SK-N-SH treated with all-trans-retinoic acid at 6 μM for 48 hours (cell line): ENCODE measurements around the gene MEIS1.

Source experiments
- BACH2 ChIP-seq: fragments of 250-450 bp; sonication (Bioruptor Pico); IDR thresholded peaks from 2 replicates; pipeline ENCODE4 v1.9.0; 2021; ENCODE audit warnings: mild to moderate bottlenecking, borderline replicate concordance
- ZC3H10 ChIP-seq: fragments of 250-450 bp; sonication (Bioruptor Pico); IDR thresholded peaks from 2 replicates; pipeline ENCODE4 v1.5.1; 2021; ENCODE audit warnings: mild to moderate bottlenecking, moderate library complexity
- ZFP3 ChIP-seq: fragments of 250-450 bp; sonication (Bioruptor Pico); IDR thresholded peaks from 2 replicates; pipeline ENCODE4 v1.5.0; 2020; ENCODE audit warnings: mild to moderate bottlenecking, moderate library complexity
- ZFP30 ChIP-seq: fragments of 450-650 bp; formaldehyde crosslinking; IDR thresholded peaks from 2 replicates; pipeline ENCODE4 v1.5.0; 2022; ENCODE audit warnings: mild to moderate bottlenecking, moderate library complexity
- TF ChIP-seq, protein P1 (sequence below): fragments of 250-450 bp; sonication (Bioruptor Pico); IDR thresholded peaks from 2 replicates; pipeline ENCODE4 v1.8.0; 2020; ENCODE audit warnings: mild to moderate bottlenecking, moderate library complexity, borderline replicate concordance

DNA sequence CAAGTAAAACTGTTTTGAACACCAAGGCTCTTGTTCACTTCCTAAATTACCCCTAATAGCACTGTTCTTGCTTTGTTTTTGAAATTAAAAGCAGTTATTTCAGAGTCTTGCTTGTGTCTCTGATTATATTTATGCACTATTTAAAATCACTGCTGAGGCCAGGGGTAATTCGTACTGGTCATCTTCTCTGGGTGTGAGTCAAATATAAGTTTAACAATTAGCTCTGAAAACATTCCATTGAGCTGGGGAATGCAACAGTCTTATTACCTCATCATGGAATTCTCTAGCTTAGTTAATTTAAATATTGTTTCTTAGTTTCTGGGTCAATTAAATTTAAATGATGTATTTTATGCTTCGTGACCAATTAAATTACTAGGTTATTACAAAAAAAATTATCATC, 135.0 kb downstream of the MEIS1 start:
- TF ChIP-seq BACH2 (CRISPR knock-in tag), result no peak
- TF ChIP-seq, protein P1, sequence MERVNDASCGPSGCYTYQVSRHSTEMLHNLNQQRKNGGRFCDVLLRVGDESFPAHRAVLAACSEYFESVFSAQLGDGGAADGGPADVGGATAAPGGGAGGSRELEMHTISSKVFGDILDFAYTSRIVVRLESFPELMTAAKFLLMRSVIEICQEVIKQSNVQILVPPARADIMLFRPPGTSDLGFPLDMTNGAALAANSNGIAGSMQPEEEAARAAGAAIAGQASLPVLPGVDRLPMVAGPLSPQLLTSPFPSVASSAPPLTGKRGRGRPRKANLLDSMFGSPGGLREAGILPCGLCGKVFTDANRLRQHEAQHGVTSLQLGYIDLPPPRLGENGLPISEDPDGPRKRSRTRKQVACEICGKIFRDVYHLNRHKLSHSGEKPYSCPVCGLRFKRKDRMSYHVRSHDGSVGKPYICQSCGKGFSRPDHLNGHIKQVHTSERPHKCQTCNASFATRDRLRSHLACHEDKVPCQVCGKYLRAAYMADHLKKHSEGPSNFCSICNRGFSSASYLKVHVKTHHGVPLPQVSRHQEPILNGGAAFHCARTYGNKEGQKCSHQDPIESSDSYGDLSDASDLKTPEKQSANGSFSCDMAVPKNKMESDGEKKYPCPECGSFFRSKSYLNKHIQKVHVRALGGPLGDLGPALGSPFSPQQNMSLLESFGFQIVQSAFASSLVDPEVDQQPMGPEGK (CRISPR knock-in tag), result no peak
- TF ChIP-seq ZC3H10 (CRISPR knock-in tag), result no peak
- no peak for TF ChIP-seq ZFP3
- TF ChIP-seq ZFP30, result no peak
